Measurements from ENCODE around the gene PRKN. TPM values are rescaled to one million over a fixed set of nuclear protein-coding genes. Genes with fewer than 3 reads are reported as not detected.

The PRKN gene
- total RNA-seq, 1 donor from 2014 or later, result 0.79 TPM

DNA sequence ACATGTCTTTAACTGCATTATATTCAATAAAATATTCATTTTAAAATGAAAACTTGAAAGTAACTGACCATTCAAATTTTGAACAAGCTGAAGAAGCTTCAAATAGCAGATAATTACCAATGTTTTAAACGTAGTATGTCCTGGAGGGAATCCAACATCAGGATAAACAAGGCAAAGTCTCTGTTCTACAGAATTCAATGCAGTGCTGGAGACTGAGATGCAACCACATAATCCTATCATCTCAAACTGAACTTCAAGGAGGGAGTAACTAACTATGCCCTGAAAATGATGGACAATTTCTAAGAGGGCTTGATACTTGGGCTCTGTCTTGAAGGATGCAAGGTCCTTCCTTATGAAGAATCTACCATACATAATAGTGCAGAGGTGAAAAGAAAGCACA lies 100.7 kb downstream of the PRKN start:
- TF ChIP-seq, protein P1, sequence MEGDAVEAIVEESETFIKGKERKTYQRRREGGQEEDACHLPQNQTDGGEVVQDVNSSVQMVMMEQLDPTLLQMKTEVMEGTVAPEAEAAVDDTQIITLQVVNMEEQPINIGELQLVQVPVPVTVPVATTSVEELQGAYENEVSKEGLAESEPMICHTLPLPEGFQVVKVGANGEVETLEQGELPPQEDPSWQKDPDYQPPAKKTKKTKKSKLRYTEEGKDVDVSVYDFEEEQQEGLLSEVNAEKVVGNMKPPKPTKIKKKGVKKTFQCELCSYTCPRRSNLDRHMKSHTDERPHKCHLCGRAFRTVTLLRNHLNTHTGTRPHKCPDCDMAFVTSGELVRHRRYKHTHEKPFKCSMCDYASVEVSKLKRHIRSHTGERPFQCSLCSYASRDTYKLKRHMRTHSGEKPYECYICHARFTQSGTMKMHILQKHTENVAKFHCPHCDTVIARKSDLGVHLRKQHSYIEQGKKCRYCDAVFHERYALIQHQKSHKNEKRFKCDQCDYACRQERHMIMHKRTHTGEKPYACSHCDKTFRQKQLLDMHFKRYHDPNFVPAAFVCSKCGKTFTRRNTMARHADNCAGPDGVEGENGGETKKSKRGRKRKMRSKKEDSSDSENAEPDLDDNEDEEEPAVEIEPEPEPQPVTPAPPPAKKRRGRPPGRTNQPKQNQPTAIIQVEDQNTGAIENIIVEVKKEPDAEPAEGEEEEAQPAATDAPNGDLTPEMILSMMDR (IDR thresholded peaks at IDR 0.05; ENCODE audit: insufficient read depth, low read length, severe bottlenecking), result no peak
- H3K27me3 ChIP-seq (ENCODE audit: control insufficient read depth, insufficient read depth, low read length), result no peaks in the 10 kb centered on the region
- no peak overlapping the region for H3K4me3 ChIP-seq (ENCODE audit: low read depth, low read length)
- DNase-seq (ENCODE audit: low read depth), result no peak
- no peaks in the 10 kb centered on the region for H3K36me3 ChIP-seq (ENCODE audit: control insufficient read depth, insufficient read depth, low read length)
- peak; percentile 18 for FAIRE-seq

DNA sequence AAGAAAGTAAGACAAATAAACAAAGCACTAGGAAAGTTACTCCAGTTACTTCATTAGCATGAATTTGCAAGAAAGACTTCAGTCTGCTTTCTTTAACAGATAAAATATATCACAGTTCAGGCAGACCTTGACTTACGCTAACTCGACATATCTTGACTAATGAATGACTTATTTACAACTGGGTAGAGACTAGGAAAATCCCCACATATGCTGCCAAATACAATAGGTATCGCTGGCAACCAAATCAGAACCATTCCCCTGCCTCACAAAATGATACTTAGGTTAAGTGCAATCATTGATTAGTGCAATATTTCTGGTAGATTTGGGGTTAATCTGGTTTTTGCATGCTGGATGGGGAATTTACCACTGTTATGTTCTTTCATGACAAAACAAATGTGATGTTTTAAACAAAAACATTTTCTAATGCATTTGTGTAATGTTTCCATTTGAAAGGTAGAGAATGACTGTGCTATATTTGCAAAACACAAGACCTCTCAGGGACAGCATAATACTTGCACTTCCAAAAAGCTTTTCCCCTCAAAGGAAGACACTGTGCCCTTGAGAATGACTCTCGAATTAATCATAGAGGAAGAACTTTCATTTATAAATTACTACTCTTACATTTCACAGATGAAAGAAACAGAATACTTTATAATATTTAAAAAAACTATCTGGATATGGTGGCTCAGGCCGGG lies 101.6 kb downstream of the PRKN start:
- DNase-seq (ENCODE audit: low read depth), result no peak
- no peak for FAIRE-seq
- H3K36me3 ChIP-seq (ENCODE audit: control insufficient read depth, insufficient read depth, low read length), result no peaks in the 10 kb centered on the region

DNA sequence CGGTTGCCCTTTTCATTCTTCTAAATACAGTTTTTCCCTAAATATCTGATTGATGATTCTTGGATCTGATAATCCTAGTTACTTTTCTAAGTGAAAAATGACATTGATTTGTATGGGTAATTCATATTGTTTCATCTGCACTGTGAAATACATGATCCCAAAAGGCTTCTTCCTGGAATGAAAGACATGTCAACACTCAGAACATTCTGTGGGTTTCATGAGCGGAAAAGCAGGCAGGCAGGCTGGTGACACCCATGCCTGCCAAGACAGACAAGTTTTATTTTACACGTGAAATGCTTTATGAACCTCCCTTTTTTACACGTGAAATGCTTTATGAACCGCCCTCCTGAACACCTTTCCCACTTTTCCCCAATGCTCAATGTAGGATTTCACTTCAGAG lies 105.0 kb downstream of the PRKN start:
- no peaks in the 10 kb centered on the region for H3K27me3 ChIP-seq (ENCODE audit: control insufficient read depth, insufficient read depth, low read length)
- DNase-seq (ENCODE audit: low read depth) (no peak), FAIRE-seq (no peak)
- H3K36me3 ChIP-seq (ENCODE audit: control insufficient read depth, insufficient read depth, low read length), result no peaks in the 10 kb centered on the region
- TF ChIP-seq, protein P1 (IDR thresholded peaks at IDR 0.05; ENCODE audit: insufficient read depth, low read length, severe bottlenecking), result no peak
- no peak overlapping the region for H3K4me3 ChIP-seq (ENCODE audit: low read depth, low read length)

More for the DNA sequence above, 101.6 kb downstream of the PRKN start:
- TF ChIP-seq, protein P1 (IDR thresholded peaks at IDR 0.05; ENCODE audit: insufficient read depth, low read length, severe bottlenecking), result no peak
- H3K27me3 ChIP-seq (ENCODE audit: control insufficient read depth, insufficient read depth, low read length), result no peaks in the 10 kb centered on the region
- no peak overlapping the region for H3K4me3 ChIP-seq (ENCODE audit: low read depth, low read length)

DNA sequence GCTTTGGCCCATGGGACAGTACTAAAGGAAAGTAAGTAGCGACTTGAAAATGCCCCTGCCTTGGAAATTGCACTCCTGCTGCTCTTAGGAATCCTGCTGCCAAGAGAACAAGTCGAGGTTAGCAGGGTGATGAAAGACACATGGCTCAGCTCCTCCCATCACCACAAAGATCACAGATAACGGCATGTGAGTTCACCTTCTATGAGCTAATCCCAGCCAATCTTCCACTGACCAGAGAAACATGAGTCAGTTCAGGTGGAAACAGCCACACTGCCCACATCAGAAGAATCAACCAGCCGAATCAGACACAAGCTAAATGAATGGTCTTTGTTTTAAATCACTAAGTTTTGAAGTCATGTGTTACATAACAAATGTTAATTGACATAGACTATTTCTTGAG lies 106.3 kb downstream of the PRKN start:
- FAIRE-seq (no peak), DNase-seq (ENCODE audit: low read depth) (peak; percentile 50)
- Histone ChIP-seq H3K27me3 (ENCODE audit: control insufficient read depth, insufficient read depth, low read length) (no peaks in the 10 kb centered on the region), H3K36me3 (ENCODE audit: control insufficient read depth, insufficient read depth, low read length) (no peaks in the 10 kb centered on the region), H3K4me3 (ENCODE audit: low read depth, low read length) (no peak overlapping the region)
- TF ChIP-seq, protein P1 (IDR thresholded peaks at IDR 0.05; ENCODE audit: insufficient read depth, low read length, severe bottlenecking), result no peak

DNA sequence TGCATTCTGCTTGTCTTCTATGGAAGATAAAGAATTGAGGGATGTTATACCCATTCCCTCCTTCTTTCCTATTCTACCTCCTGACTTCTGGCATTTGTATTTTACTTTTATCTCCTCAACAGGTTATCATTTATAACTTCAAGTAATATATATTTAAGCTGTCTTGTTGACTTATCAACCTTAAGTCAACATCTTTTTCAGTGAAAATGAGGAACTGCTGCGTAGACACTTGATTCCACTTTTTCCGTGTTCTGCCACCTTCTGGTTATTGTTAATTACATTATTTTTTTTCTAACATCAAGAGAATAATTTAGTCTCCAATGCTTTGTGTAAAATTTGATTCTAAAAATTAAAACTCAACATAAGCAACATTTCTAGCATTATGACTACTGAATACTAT lies 107.5 kb downstream of the PRKN start:
- H3K4me3 ChIP-seq (ENCODE audit: low read depth, low read length), result no peak overlapping the region
- H3K27me3 ChIP-seq (ENCODE audit: control insufficient read depth, insufficient read depth, low read length), result no peaks in the 10 kb centered on the region
- H3K36me3 ChIP-seq (ENCODE audit: control insufficient read depth, insufficient read depth, low read length), result no peaks in the 10 kb centered on the region
- TF ChIP-seq, protein P1 (IDR thresholded peaks at IDR 0.05; ENCODE audit: insufficient read depth, low read length, severe bottlenecking), result no peak
- DNase-seq (ENCODE audit: low read depth) (no peak), FAIRE-seq (no peak)

All from bronchial epithelial cell (primary cell).